ENCODE results near the gene GDF11.

GDF11 gene

GRCh38 chr12:55703288-55703687 lies 39.6 kb upstream of the GDF11 start:
- peaks cover 8% of the 10 kb centered on the region for H3K27me3 Mint-ChIP-seq
- peaks cover 10% of the 10 kb centered on the region for H3K4me1 Mint-ChIP-seq
- ATAC-seq (ENCODE audit: low read depth): no peak
- no peaks in the 10 kb centered on the region for H3K36me3 Mint-ChIP-seq
- H3K9me3 Mint-ChIP-seq: no peaks in the 10 kb centered on the region
- no peak overlapping the region for H3K27ac Mint-ChIP-seq
- no peak for DNase-seq (ENCODE audit: low spot score in 2 of 2)
- H3K4me3 Mint-ChIP-seq: no peak overlapping the region

- DNase-seq (ENCODE audit: low spot score in 2 of 2) (no peak), ATAC-seq (ENCODE audit: low read depth) (no peak)
- Mint-ChIP-seq H3K27ac (no peak overlapping the region), H3K36me3 (no peaks in the 10 kb centered on the region), H3K4me3 (no peak overlapping the region), H3K4me1 (peaks cover 17% of the 10 kb centered on the region), H3K9me3 (no peaks in the 10 kb centered on the region), H3K27me3 (peaks cover 12% of the 10 kb centered on the region)
Measured at GRCh38 chr12:55703901-55704761, 38.8 kb upstream of the GDF11 start.

- no peak overlapping the region for H3K27ac Mint-ChIP-seq
- no peak overlapping the region for H3K4me3 Mint-ChIP-seq
- DNase-seq (ENCODE audit: low spot score in 2 of 2): no peak
- no peaks in the 10 kb centered on the region for H3K36me3 Mint-ChIP-seq
- H3K9me3 Mint-ChIP-seq: no peaks in the 10 kb centered on the region
- ATAC-seq (ENCODE audit: low read depth): no peak
- H3K27me3 Mint-ChIP-seq: peaks cover 12% of the 10 kb centered on the region
- H3K4me1 Mint-ChIP-seq: peaks cover 18% of the 10 kb centered on the region
Measured at GRCh38 chr12:55704824-55705718, 37.9 kb upstream of the GDF11 start.

DNA sequence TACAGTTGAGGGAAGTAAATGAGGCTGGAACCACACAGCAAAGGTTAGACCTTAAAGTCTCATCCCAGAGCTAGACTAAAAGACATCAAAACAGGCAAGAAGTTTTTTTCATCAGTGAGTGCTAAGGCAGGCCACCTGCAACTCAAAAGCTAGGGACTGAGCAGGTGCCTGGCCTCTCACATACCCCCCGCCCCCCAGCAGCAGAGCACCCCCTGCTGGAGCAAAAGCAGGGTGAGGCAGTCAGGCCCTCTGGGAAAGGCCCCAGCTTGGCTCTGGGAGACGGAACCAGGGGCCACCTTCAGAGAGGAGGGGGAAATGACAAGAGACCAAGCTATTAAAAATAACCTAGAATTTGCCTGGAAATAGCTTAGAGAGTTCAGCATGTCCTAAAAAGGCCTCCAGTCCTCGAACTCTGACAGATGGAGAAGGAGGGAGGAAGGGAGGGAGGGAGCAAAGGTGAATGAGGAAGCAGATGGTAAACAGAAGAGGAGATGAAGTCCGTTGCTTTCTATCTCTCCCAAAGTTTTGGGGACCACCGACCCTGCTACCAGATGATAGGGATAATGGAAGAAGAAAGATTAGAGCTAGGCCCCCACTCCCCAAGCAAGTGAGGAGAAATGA lies 37.0 kb upstream of the GDF11 start:
- peak overlapping the region; percentile 2 for H3K4me3 Mint-ChIP-seq
- H3K27me3 Mint-ChIP-seq: peaks cover 12% of the 10 kb centered on the region
- H3K4me1 Mint-ChIP-seq: peaks cover 18% of the 10 kb centered on the region
- H3K9me3 Mint-ChIP-seq: no peaks in the 10 kb centered on the region
- no peaks in the 10 kb centered on the region for H3K36me3 Mint-ChIP-seq
- H3K27ac Mint-ChIP-seq: no peak overlapping the region
- peak; percentile 65 for ATAC-seq (ENCODE audit: low read depth)
- DNase-seq (ENCODE audit: low spot score in 2 of 2): no peak

DNA sequence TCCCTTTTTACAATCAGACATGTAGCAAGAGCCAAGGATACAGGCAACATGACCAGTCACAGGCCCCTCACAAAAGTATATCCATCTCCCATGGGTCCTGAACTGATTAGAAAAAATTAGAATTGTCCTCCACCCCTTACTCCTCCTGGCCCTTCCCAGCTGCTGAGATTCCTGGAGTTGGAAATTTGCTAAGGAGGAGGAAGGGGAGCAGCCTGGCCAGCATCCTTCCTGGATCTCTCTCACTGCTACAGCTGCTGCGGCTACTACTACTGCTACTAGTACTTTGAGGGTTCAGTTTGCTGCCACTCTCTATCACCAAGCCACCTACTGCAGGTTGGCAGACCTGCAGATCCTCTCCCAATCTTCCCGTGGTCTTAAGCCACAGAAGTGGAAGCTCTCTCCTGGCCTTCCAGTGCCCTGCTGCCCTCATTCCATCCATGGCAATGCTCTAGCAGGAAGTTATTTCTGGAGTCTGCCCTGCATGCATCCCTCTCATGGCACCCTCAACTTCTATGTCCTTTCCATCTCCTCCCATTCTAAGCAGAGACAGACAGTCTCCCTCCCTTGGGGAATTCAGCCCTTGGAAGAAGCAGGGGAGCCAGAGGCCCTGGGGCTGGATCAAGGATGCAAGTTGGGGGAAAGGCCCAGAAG lies 36.2 kb upstream of the GDF11 start:
- peaks cover 12% of the 10 kb centered on the region for H3K27me3 Mint-ChIP-seq
- H3K9me3 Mint-ChIP-seq: no peaks in the 10 kb centered on the region
- peaks cover 18% of the 10 kb centered on the region for H3K4me1 Mint-ChIP-seq
- ATAC-seq (ENCODE audit: low read depth): no peak
- no peaks in the 10 kb centered on the region for H3K36me3 Mint-ChIP-seq
- no peak for DNase-seq (ENCODE audit: low spot score in 2 of 2)
- H3K27ac Mint-ChIP-seq: no peak overlapping the region
- peak overlapping the region; percentile 80 for H3K4me3 Mint-ChIP-seq

- peak overlapping the region; percentile 80 for H3K4me3 Mint-ChIP-seq
- no peak overlapping the region for H3K27ac Mint-ChIP-seq
- H3K27me3 Mint-ChIP-seq: peaks cover 12% of the 10 kb centered on the region
- DNase-seq (ENCODE audit: low spot score in 2 of 2) (no peak), ATAC-seq (ENCODE audit: low read depth) (peak; percentile 8)
- H3K4me1 Mint-ChIP-seq: peaks cover 18% of the 10 kb centered on the region
- H3K36me3 Mint-ChIP-seq: no peaks in the 10 kb centered on the region
- no peaks in the 10 kb centered on the region for H3K9me3 Mint-ChIP-seq
Measured at GRCh38 chr12:55707219-55707671, 35.7 kb upstream of the GDF11 start.

GRCh38 chr12:55707841-55708694 lies 34.9 kb upstream of the GDF11 start, which contains the start of gene ITGA7:
ITGA7 (minus strand) TSS chr12:55707904; CDS start chr12:55707682, 222 bp downstream.
- H3K27me3 Mint-ChIP-seq: peaks cover 12% of the 10 kb centered on the region
- DNase-seq (ENCODE audit: low spot score in 2 of 2) (peak in 1 of 2 donors; percentile 40), ATAC-seq (ENCODE audit: low read depth) (peak; percentile 73)
- no peaks in the 10 kb centered on the region for H3K36me3 Mint-ChIP-seq
- H3K4me1 Mint-ChIP-seq: peaks cover 18% of the 10 kb centered on the region
- no peak within 1 kb of the TSS for H3K27ac Mint-ChIP-seq
- no peaks in the 10 kb centered on the region for H3K9me3 Mint-ChIP-seq
- H3K4me3 Mint-ChIP-seq: peak within 1 kb of the TSS; percentile 80

DNA sequence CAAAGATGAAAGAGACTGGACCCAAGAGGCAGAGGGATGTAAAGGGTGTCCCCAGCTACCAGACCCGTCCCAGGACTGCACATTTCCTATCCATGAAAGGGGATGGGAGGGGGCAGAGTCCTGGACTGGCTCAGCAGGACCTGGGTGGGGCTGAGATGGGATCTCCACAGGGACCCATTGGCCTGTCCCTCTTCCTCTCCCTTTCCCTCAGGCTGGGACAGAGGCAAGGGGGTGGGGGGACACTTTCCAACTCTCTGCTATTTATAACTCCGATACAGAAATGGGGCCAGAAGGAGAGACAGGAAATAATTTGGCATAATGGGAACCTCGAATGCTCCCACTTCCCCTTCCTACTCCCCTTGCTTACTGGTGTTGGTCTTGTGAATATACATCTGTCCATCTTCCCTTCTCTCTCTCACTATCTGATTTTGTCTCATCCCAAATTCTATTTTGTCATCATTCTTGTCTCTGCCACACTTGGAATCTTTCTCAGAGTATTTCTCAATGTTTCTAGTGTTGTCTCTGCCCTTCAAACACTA lies 34.2 kb upstream of the GDF11 start:
- H3K27me3 Mint-ChIP-seq: peaks cover 10% of the 10 kb centered on the region
- DNase-seq (ENCODE audit: low spot score in 2 of 2): no peak
- peaks cover 18% of the 10 kb centered on the region for H3K4me1 Mint-ChIP-seq
- no peak for ATAC-seq (ENCODE audit: low read depth)
- no peaks in the 10 kb centered on the region for H3K36me3 Mint-ChIP-seq
- no peak overlapping the region for H3K27ac Mint-ChIP-seq
- H3K9me3 Mint-ChIP-seq: no peaks in the 10 kb centered on the region
- peak overlapping the region; percentile 80 for H3K4me3 Mint-ChIP-seq

DNA sequence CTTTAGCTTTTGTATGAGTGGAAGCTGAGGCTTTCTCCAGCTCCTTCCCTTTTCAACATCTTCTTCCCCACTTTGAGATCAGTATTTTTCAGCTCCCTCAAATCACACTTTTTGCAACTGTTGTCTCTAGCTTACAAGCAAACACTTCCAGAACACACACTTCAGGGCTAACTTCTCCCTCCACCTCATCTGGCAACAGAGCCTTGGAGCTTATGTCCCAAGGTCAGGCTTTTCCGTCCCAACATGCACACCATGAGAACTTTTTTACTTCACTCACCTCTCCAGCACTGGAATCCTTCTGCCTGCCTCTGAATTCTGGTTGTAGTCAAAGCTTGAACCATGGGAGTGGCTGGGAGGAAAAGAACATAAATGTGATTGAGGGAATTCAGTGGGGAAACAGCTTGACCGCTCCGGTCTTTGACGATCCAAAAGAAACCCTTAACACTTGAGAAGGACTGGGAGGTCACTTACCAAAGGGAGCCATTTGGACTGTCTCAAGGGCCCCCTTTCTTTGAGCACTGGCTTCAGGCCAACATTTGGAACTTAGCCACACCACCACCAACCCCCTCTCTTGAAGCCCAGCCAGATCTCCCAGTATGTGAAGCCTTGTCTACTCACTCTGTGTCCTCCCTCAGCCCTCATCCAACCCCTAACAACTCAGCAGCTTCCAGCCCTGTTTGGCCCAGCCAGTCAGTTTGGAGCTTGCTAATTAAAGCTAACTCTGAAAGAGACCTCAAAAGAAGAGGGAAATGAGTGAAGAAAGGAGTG lies 31.0 kb upstream of the GDF11 start:
- Mint-ChIP-seq H3K4me1 (peaks cover 23% of the 10 kb centered on the region), H3K4me3 (no peak overlapping the region), H3K9me3 (no peaks in the 10 kb centered on the region), H3K27ac (no peak overlapping the region), H3K27me3 (peaks cover 7% of the 10 kb centered on the region), H3K36me3 (no peaks in the 10 kb centered on the region)
- no peak for ATAC-seq (ENCODE audit: low read depth)
- DNase-seq (ENCODE audit: low spot score in 2 of 2): no peak

GRCh38 chr12:55712700-55713415 lies 30.1 kb upstream of the GDF11 start:
- Mint-ChIP-seq H3K9me3 (no peaks in the 10 kb centered on the region), H3K27me3 (peaks cover 7% of the 10 kb centered on the region), H3K4me1 (peaks cover 29% of the 10 kb centered on the region), H3K4me3 (no peak overlapping the region), H3K27ac (no peak overlapping the region), H3K36me3 (no peaks in the 10 kb centered on the region)
- no peak for DNase-seq (ENCODE audit: low spot score in 2 of 2)
- no peak for ATAC-seq (ENCODE audit: low read depth)

- H3K4me1 Mint-ChIP-seq: peaks cover 31% of the 10 kb centered on the region
- no peaks in the 10 kb centered on the region for H3K9me3 Mint-ChIP-seq
- H3K4me3 Mint-ChIP-seq: no peak overlapping the region
- no peak for DNase-seq (ENCODE audit: low spot score in 2 of 2)
- H3K27me3 Mint-ChIP-seq: peaks cover 1% of the 10 kb centered on the region
- H3K27ac Mint-ChIP-seq: no peak overlapping the region
- H3K36me3 Mint-ChIP-seq: no peaks in the 10 kb centered on the region
- ATAC-seq (ENCODE audit: low read depth): no peak
Measured at GRCh38 chr12:55713721-55714120, 29.2 kb upstream of the GDF11 start.
